Measurements from ENCODE around the gene TTF1. TPM values are rescaled to one million over a fixed set of nuclear protein-coding genes. Genes with fewer than 3 reads are reported as not detected.

TTF1 gene
- total RNA-seq, 2 experiments from 2014 or later: 12.4 to 12.8 TPM

DNA sequence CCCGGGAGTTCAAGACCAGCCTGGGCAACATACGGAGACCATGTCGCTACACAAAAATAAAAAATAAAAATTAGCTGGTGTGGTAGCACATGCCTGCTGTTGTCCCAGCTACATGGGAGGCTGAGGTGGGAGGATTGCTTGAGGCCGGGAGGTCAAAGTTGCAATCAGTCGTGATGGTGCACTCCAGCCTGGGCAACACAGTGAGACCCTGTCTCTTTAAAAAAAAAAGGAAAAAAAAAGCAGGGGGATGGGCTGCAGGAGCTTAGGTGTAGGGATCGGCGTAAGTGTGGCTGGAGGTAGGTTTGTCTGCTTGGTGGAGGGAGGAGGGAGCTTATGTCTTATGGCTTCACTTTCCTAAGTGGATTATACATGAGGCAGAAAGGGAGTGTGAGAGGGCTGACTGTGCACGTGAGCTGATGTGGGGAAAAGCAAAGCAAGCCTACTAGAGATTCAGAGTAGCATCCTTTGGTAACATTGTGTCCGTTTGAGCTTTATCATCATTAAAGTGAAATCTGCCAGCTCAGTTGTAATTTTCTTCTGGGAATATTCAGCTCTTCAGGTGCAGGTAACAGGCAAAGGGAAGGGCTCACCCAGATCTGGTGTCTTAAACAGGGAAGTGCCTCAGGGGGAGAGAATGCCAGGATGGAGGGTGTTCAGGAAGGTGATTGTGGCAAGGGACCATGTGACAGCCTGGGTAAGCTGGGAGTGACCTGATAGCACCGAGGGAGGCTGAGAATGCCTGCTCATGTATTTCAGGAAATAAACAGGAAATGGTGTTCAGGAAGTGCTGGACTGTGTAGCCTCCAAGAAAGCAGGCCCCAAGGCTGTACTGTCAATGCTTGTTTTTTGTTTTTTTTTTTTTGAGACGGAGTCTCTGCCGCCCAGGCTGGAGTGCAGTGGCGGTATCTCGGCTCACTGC, 34.2 kb downstream of the TTF1 start:
- CTCF ChIA-PET: interaction anchor here (0.9 kb wide), 1 partner anchor 11 kb away, joined by 3 read pairs; no protein-coding TSS in a partner anchor
- Mint-ChIP-seq H3K36me3 (ENCODE audit: low read depth) (peaks cover 8% of the 10 kb centered on the region), H3K4me3 (no peak overlapping the region), H3K27ac (peak overlapping the region; percentile 42), H3K27me3 (no peaks in the 10 kb centered on the region), H3K4me1 (ENCODE audit: low read depth) (peaks cover 16% of the 10 kb centered on the region), H3K9me3 (no peaks in the 10 kb centered on the region)
- no peak overlapping the region for H3K4me3 ChIP-seq (ENCODE audit: low read length)
- peaks cover 12% of the 10 kb centered on the region for H3K4me1 ChIP-seq (ENCODE audit: insufficient read depth, low read length)
- peaks cover 25% of the 10 kb centered on the region for H3K36me3 ChIP-seq (ENCODE audit: insufficient read depth, low read length)
- DNase-seq (peak in 3 of 14 experiments; percentile 18 to 50 (median 47)), ATAC-seq (ENCODE audit: poor library complexity) (no peak)
- H3K27me3 ChIP-seq (ENCODE audit: control insufficient read depth in 1 of 2, insufficient read depth in 2 of 2, low read length in 2 of 2): no peaks in the 10 kb centered on the region
- intact Hi-C loops (cut with DNase I, micrococcal nuclease): no loop called here
- no peaks in the 10 kb centered on the region for H3K9me3 ChIP-seq (ENCODE audit: control insufficient read depth in 1 of 2, insufficient read depth in 1 of 2, low read length in 2 of 2)
- POLR2A ChIA-PET: interaction anchor here (0.7 to 1.8 kb wide), 4 partner anchors 10 to 921 kb away, joined by 3 to 11 read pairs (median 3); partner anchors contain the start of gene SETX
- peak overlapping the region in 1 of 2 donors; percentile 28 for H3K27ac ChIP-seq (ENCODE audit: low read depth in 1 of 2, low read length in 2 of 2)
- TF ChIP-seq, protein P1, sequence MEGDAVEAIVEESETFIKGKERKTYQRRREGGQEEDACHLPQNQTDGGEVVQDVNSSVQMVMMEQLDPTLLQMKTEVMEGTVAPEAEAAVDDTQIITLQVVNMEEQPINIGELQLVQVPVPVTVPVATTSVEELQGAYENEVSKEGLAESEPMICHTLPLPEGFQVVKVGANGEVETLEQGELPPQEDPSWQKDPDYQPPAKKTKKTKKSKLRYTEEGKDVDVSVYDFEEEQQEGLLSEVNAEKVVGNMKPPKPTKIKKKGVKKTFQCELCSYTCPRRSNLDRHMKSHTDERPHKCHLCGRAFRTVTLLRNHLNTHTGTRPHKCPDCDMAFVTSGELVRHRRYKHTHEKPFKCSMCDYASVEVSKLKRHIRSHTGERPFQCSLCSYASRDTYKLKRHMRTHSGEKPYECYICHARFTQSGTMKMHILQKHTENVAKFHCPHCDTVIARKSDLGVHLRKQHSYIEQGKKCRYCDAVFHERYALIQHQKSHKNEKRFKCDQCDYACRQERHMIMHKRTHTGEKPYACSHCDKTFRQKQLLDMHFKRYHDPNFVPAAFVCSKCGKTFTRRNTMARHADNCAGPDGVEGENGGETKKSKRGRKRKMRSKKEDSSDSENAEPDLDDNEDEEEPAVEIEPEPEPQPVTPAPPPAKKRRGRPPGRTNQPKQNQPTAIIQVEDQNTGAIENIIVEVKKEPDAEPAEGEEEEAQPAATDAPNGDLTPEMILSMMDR (IDR thresholded peaks at IDR 0.05): no peak

GRCh38 chr9:132370592-132370991, 36.0 kb downstream of the TTF1 start:
- H3K36me3 ChIP-seq (ENCODE audit: insufficient read depth, low read length): peaks cover 8% of the 10 kb centered on the region
- DNase-seq (no peak), ATAC-seq (ENCODE audit: poor library complexity) (no peak)
- H3K9me3 ChIP-seq (ENCODE audit: control insufficient read depth in 1 of 2, insufficient read depth in 1 of 2, low read length in 2 of 2): no peaks in the 10 kb centered on the region
- Mint-ChIP-seq H3K9me3 (no peaks in the 10 kb centered on the region), H3K27ac (no peak overlapping the region), H3K4me1 (ENCODE audit: low read depth) (peaks cover 16% of the 10 kb centered on the region), H3K27me3 (no peaks in the 10 kb centered on the region), H3K36me3 (ENCODE audit: low read depth) (peaks cover 8% of the 10 kb centered on the region), H3K4me3 (no peak overlapping the region)
- no peak overlapping the region for H3K4me3 ChIP-seq (ENCODE audit: low read length)
- peaks cover 12% of the 10 kb centered on the region for H3K4me1 ChIP-seq (ENCODE audit: insufficient read depth, low read length)
- no peak overlapping the region for H3K27ac ChIP-seq (ENCODE audit: low read depth in 1 of 2, low read length in 2 of 2)
- TF ChIP-seq, protein P1 (IDR thresholded peaks at IDR 0.05): no peak
- ChIA-PET POLR2A (no interaction called here), CTCF (interaction anchor here (0.6 kb wide), 1 partner anchor 18 kb away, joined by 3 read pairs; no protein-coding TSS in a partner anchor)
- intact Hi-C loops (cut with DNase I, micrococcal nuclease): no loop called here
- no peaks in the 10 kb centered on the region for H3K27me3 ChIP-seq (ENCODE audit: control insufficient read depth in 1 of 2, insufficient read depth in 2 of 2, low read length in 2 of 2)

DNA sequence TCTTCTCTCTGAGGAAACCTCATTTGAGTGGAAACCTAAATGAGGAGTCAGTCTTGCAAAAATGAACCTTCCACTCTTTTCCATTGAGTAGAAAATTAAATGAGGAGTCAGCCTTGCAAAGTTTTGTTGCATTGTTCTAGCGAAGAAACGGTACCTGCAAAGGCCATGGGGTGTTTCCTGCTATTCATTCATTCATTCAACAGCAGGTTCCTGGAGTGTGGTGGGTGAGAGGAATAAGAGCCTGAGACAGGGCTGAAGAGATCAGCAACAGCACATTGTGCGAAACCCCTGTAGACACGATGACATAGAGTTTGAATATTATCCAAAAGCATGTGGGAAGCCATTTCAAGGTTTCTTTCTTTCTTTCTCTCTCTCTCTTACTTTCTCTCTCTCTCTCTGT, 37.2 kb downstream of the TTF1 start:
- TF ChIP-seq, protein P1 (IDR thresholded peaks at IDR 0.05): no peak
- H3K36me3 ChIP-seq (ENCODE audit: insufficient read depth, low read length): no peaks in the 10 kb centered on the region
- ATAC-seq (ENCODE audit: poor library complexity) (no peak), DNase-seq (no peak)
- Mint-ChIP-seq H3K27ac (no peak overlapping the region), H3K4me3 (no peak overlapping the region), H3K4me1 (ENCODE audit: low read depth) (peaks cover 16% of the 10 kb centered on the region), H3K36me3 (ENCODE audit: low read depth) (peaks cover 8% of the 10 kb centered on the region), H3K9me3 (no peaks in the 10 kb centered on the region), H3K27me3 (no peaks in the 10 kb centered on the region)
- ChIA-PET POLR2A (interaction anchor here (1.0 kb wide), 1 partner anchor 14 kb away, joined by 3 read pairs; the partner anchor contains the start of gene SETX), CTCF (no interaction called here)
- intact Hi-C loops (cut with DNase I, micrococcal nuclease): no loop called here
- H3K27me3 ChIP-seq (ENCODE audit: control insufficient read depth in 1 of 2, insufficient read depth in 2 of 2, low read length in 2 of 2): no peaks in the 10 kb centered on the region
- H3K9me3 ChIP-seq (ENCODE audit: control insufficient read depth in 1 of 2, insufficient read depth in 1 of 2, low read length in 2 of 2): no peaks in the 10 kb centered on the region
- no peak overlapping the region for H3K4me3 ChIP-seq (ENCODE audit: low read length)
- peaks cover 12% of the 10 kb centered on the region for H3K4me1 ChIP-seq (ENCODE audit: insufficient read depth, low read length)
- H3K27ac ChIP-seq (ENCODE audit: low read depth in 1 of 2, low read length in 2 of 2): no peak overlapping the region
